ENCODE measurements around the gene TTC17. TPM values are rescaled to one million over a fixed set of nuclear protein-coding genes. Genes with fewer than 3 reads are reported as not detected.
"Not testable (repeated sequence)": the region's sequence is repeated elsewhere in the genome, so short reads cannot be mapped to it uniquely, and the experiment has no call there.

TTC17 gene
- total RNA-seq, 1 donor = 77.4 TPM

DNA sequence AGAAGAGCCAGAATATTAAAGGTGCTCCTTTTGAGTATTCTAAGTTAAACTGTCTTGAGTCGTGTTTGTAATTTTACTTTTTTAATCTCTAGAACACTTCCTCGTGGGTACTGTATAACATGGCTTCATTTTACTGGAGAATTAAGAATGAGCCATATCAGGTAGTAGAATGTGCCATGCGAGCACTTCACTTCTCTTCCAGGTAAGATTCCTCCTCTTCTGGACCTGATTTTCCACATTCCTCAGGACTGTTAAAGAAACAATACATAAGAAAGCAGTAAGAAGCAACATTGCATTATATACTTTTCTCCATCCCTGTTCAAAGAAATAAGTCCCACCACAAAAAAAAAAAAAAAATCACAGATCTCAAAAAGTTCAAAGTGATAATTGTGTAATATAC, 37.9 kb downstream of the TTC17 start:
- H3K79me2 ChIP-seq (ENCODE audit: insufficient read depth, low read length) = no peaks in the 10 kb centered on the region

DNA sequence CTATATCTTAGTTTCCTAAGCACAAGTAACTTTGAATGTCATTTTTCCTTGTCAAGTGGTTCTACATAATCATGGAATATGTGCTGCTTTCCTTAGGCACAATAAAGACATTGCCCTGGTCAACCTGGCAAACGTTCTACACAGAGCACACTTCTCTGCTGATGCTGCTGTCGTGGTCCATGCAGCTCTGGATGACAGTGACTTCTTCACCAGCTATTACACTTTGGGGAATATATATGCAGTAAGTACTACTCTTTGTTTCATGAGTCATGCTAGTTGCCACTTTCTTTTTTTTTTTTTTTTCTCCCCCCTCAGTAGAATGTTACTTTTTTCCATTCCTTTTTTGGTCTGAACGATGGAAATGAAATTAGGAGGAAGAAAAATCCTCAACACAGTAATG, 38.5 kb downstream of the TTC17 start:
- Histone ChIP-seq H3K27me3 (ENCODE audit: insufficient read depth, low read length) (no peaks in the 10 kb centered on the region), H3K4me2 (ENCODE audit: insufficient read depth, low read length) (no peak overlapping the region), H3K79me2 (ENCODE audit: insufficient read depth, low read length) (no peaks in the 10 kb centered on the region), H3K4me3 (ENCODE audit: insufficient read depth, low read length) (no peak overlapping the region), H4K20me1 (ENCODE audit: insufficient read depth, low read length) (no peaks in the 10 kb centered on the region), H2AFZ (ENCODE audit: low read length) (no peak overlapping the region), H3K36me3 (ENCODE audit: insufficient read depth, low read length) (peaks cover 52% of the 10 kb centered on the region), H3K4me1 (ENCODE audit: insufficient read depth, low read length) (no peaks in the 10 kb centered on the region), H3K27ac (ENCODE audit: low read depth, low read length) (no peak overlapping the region), H3K9me3 (ENCODE audit: low read depth, low read length) (no peaks in the 10 kb centered on the region)
- DNase-seq (ENCODE audit: insufficient read length, low spot score, missing footprints) = peak; percentile 36
- TF ChIP-seq, protein P1, sequence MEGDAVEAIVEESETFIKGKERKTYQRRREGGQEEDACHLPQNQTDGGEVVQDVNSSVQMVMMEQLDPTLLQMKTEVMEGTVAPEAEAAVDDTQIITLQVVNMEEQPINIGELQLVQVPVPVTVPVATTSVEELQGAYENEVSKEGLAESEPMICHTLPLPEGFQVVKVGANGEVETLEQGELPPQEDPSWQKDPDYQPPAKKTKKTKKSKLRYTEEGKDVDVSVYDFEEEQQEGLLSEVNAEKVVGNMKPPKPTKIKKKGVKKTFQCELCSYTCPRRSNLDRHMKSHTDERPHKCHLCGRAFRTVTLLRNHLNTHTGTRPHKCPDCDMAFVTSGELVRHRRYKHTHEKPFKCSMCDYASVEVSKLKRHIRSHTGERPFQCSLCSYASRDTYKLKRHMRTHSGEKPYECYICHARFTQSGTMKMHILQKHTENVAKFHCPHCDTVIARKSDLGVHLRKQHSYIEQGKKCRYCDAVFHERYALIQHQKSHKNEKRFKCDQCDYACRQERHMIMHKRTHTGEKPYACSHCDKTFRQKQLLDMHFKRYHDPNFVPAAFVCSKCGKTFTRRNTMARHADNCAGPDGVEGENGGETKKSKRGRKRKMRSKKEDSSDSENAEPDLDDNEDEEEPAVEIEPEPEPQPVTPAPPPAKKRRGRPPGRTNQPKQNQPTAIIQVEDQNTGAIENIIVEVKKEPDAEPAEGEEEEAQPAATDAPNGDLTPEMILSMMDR (IDR thresholded peaks at IDR 0.05; ENCODE audit: extremely low read depth, low read depth, low read length) = no peak

More for the DNA sequence above, 37.9 kb downstream of the TTC17 start:
- no peaks in the 10 kb centered on the region for H3K9me3 ChIP-seq (ENCODE audit: low read depth, low read length)
- no peaks in the 10 kb centered on the region for H3K27me3 ChIP-seq (ENCODE audit: insufficient read depth, low read length)
- no peaks in the 10 kb centered on the region for H4K20me1 ChIP-seq (ENCODE audit: insufficient read depth, low read length)
- DNase-seq (ENCODE audit: insufficient read length, low spot score, missing footprints) = no peak
- H3K4me3 ChIP-seq (ENCODE audit: insufficient read depth, low read length) = no peak overlapping the region
- no peak overlapping the region for H3K4me2 ChIP-seq (ENCODE audit: insufficient read depth, low read length)
- H3K4me1 ChIP-seq (ENCODE audit: insufficient read depth, low read length) = no peaks in the 10 kb centered on the region
- TF ChIP-seq, protein P1 (IDR thresholded peaks at IDR 0.05; ENCODE audit: extremely low read depth, low read depth, low read length) = no peak
- H3K27ac ChIP-seq (ENCODE audit: low read depth, low read length) = no peak overlapping the region
- peaks cover 55% of the 10 kb centered on the region for H3K36me3 ChIP-seq (ENCODE audit: insufficient read depth, low read length)
- no peak overlapping the region for H2AFZ ChIP-seq (ENCODE audit: low read length)

- Histone ChIP-seq H3K4me1 (ENCODE audit: insufficient read depth, low read length) (no peaks in the 10 kb centered on the region), H3K4me2 (ENCODE audit: insufficient read depth, low read length) (no peak overlapping the region), H3K9me3 (ENCODE audit: low read depth, low read length) (no peaks in the 10 kb centered on the region), H3K4me3 (ENCODE audit: insufficient read depth, low read length) (no peak overlapping the region), H2AFZ (ENCODE audit: low read length) (no peak overlapping the region), H3K36me3 (ENCODE audit: insufficient read depth, low read length) (peaks cover 55% of the 10 kb centered on the region), H3K27me3 (ENCODE audit: insufficient read depth, low read length) (no peaks in the 10 kb centered on the region), H3K27ac (ENCODE audit: low read depth, low read length) (no peak overlapping the region), H3K79me2 (ENCODE audit: insufficient read depth, low read length) (no peaks in the 10 kb centered on the region), H4K20me1 (ENCODE audit: insufficient read depth, low read length) (no peaks in the 10 kb centered on the region)
- DNase-seq (ENCODE audit: insufficient read length, low spot score, missing footprints) = no peak
- TF ChIP-seq, protein P1 (IDR thresholded peaks at IDR 0.05; ENCODE audit: extremely low read depth, low read depth, low read length) = no peak
Measured at GRCh38 chr11:43399983-43400630, 41.4 kb downstream of the TTC17 start.

DNA sequence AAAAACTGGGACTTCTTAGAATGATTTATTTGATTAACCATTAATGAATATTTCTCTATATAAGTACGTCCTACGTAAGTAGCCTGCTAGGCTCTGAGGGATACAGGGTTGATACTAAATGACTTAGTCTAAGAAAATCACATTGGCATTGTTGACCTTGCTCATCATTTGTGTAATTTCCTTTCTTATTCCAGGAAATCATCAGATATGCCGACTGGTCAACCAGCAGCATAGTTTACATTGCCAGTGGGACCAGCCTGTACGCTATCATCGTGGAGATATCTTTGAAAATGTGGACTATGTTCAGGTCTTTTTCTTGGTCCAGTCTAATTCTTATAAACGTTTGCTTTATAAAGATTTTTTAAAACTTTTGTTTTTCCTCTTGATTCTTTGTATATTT, 42.5 kb downstream of the TTC17 start:
- Histone ChIP-seq H4K20me1 (ENCODE audit: insufficient read depth, low read length) (no peaks in the 10 kb centered on the region), H3K79me2 (ENCODE audit: insufficient read depth, low read length) (no peaks in the 10 kb centered on the region), H3K4me2 (ENCODE audit: insufficient read depth, low read length) (no peak overlapping the region), H3K27me3 (ENCODE audit: insufficient read depth, low read length) (no peaks in the 10 kb centered on the region), H3K4me3 (ENCODE audit: insufficient read depth, low read length) (no peak overlapping the region), H3K4me1 (ENCODE audit: insufficient read depth, low read length) (no peaks in the 10 kb centered on the region), H3K9me3 (ENCODE audit: low read depth, low read length) (no peaks in the 10 kb centered on the region), H2AFZ (ENCODE audit: low read length) (no peak overlapping the region), H3K27ac (ENCODE audit: low read depth, low read length) (no peak overlapping the region), H3K36me3 (ENCODE audit: insufficient read depth, low read length) (peaks cover 64% of the 10 kb centered on the region)
- TF ChIP-seq, protein P1 (IDR thresholded peaks at IDR 0.05; ENCODE audit: extremely low read depth, low read depth, low read length) = no peak
- no peak for DNase-seq (ENCODE audit: insufficient read length, low spot score, missing footprints)

DNA sequence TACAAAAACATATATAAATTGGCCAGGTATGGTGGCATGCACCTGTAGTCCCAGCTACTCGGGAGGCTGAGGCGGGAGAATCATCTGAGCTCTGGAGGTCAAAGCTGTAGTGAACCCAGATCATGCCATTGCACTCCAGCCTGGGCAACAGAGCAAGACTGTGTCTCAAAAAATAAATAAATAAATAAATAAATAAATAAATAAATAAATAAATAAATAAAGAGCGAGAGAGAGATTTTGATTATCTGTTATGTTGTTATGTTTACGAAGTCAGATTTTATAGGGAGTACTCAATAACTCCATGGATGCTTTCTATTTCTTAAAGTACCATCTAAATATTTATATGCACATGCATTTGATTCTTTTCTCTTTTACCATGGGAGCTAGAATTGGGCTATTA, 43.1 kb downstream of the TTC17 start:
- not testable (repeated sequence) for H3K27me3 ChIP-seq (ENCODE audit: insufficient read depth, low read length); H3K4me2 ChIP-seq (ENCODE audit: insufficient read depth, low read length); H2AFZ ChIP-seq (ENCODE audit: low read length); H3K4me3 ChIP-seq (ENCODE audit: insufficient read depth, low read length); H3K79me2 ChIP-seq (ENCODE audit: insufficient read depth, low read length); DNase-seq (ENCODE audit: insufficient read length, low spot score, missing footprints); H3K27ac ChIP-seq (ENCODE audit: low read depth, low read length); H4K20me1 ChIP-seq (ENCODE audit: insufficient read depth, low read length); H3K9me3 ChIP-seq (ENCODE audit: low read depth, low read length); H3K4me1 ChIP-seq (ENCODE audit: insufficient read depth, low read length)
- H3K36me3 ChIP-seq (ENCODE audit: insufficient read depth, low read length) = peaks cover 59% of the 10 kb centered on the region

Measured in osteoblast (primary cell).